ENCODE measurements around the gene SRD5A3. TPM values are rescaled to one million over a fixed set of nuclear protein-coding genes. Genes with fewer than 3 reads are reported as not detected.

SRD5A3 gene
- total and polyA plus RNA-seq, 9 of the 15 experiments (the other 6 are each of a cell fraction or from before 2014, with no cell fraction given): 2.5 to 37.0 (median 13.3) TPM

DNA sequence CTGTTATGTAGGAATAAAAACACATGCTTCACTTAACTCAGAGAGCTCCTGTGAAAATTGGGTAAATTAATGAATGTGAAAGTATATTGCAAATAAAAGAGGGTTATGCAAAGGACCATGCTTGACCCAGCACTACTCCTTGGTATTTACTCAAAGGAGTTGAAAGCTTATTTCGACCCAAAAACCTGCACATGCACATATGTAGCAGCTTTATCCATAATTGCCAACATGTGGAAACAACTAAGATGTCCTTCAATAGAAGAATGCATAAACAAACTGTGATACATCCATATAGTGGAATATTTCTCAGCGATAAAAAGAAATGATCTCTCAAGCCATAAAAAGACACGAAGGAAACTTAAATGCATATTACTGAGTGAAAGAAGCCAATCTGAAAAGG, 41.7 kb upstream of the SRD5A3 start (continued):
- TF ChIP-seq, protein P1, sequence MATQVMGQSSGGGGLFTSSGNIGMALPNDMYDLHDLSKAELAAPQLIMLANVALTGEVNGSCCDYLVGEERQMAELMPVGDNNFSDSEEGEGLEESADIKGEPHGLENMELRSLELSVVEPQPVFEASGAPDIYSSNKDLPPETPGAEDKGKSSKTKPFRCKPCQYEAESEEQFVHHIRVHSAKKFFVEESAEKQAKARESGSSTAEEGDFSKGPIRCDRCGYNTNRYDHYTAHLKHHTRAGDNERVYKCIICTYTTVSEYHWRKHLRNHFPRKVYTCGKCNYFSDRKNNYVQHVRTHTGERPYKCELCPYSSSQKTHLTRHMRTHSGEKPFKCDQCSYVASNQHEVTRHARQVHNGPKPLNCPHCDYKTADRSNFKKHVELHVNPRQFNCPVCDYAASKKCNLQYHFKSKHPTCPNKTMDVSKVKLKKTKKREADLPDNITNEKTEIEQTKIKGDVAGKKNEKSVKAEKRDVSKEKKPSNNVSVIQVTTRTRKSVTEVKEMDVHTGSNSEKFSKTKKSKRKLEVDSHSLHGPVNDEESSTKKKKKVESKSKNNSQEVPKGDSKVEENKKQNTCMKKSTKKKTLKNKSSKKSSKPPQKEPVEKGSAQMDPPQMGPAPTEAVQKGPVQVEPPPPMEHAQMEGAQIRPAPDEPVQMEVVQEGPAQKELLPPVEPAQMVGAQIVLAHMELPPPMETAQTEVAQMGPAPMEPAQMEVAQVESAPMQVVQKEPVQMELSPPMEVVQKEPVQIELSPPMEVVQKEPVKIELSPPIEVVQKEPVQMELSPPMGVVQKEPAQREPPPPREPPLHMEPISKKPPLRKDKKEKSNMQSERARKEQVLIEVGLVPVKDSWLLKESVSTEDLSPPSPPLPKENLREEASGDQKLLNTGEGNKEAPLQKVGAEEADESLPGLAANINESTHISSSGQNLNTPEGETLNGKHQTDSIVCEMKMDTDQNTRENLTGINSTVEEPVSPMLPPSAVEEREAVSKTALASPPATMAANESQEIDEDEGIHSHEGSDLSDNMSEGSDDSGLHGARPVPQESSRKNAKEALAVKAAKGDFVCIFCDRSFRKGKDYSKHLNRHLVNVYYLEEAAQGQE (IDR thresholded peaks at IDR 0.05; ENCODE audit: borderline replicate concordance): no peak
- TF ChIP-seq, protein P1 (CRISPR knock-in tag; IDR thresholded peaks at IDR 0.05; ENCODE audit: low read depth): no peak
- TF ChIP-seq THRAP3 (IDR thresholded peaks at IDR 0.05; ENCODE audit: borderline replicate concordance) (no peak), EWSR1 (IDR thresholded peaks at IDR 0.05; ENCODE audit: borderline replicate concordance, low read depth, partially characterized antibody) (no peak), CBX3 (IDR thresholded peaks at IDR 0.05; ENCODE audit: borderline replicate concordance in 1 of 2, low read length in 2 of 2) (no peak), BRD4 (IDR thresholded peaks at IDR 0.05) (no peak), ZNF282 (CRISPR knock-in tag; IDR thresholded peaks at IDR 0.05) (no peak), ILF3 (IDR thresholded peaks at IDR 0.05; ENCODE audit: borderline replicate concordance) (no peak), ZNF24 (IDR thresholded peaks at IDR 0.05) (no peak), E2F1 (CRISPR knock-in tag; IDR thresholded peaks at IDR 0.05) (no peak), MCM2 (IDR thresholded peaks at IDR 0.05; ENCODE audit: low read depth) (no peak), TAL1 (IDR thresholded peaks at IDR 0.05) (no peak), HINFP (tag; conservative IDR thresholded peaks at IDR 0.05; ENCODE audit: low read depth) (no peak)
- TF ChIP-seq, protein P2, sequence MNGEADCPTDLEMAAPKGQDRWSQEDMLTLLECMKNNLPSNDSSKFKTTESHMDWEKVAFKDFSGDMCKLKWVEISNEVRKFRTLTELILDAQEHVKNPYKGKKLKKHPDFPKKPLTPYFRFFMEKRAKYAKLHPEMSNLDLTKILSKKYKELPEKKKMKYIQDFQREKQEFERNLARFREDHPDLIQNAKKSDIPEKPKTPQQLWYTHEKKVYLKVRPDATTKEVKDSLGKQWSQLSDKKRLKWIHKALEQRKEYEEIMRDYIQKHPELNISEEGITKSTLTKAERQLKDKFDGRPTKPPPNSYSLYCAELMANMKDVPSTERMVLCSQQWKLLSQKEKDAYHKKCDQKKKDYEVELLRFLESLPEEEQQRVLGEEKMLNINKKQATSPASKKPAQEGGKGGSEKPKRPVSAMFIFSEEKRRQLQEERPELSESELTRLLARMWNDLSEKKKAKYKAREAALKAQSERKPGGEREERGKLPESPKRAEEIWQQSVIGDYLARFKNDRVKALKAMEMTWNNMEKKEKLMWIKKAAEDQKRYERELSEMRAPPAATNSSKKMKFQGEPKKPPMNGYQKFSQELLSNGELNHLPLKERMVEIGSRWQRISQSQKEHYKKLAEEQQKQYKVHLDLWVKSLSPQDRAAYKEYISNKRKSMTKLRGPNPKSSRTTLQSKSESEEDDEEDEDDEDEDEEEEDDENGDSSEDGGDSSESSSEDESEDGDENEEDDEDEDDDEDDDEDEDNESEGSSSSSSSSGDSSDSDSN (IDR thresholded peaks at IDR 0.05; ENCODE audit: borderline replicate concordance in 1 of 2, low read depth in 2 of 2, low read length in 2 of 2): no peak
